GM12873 (cell line): ENCODE data around the gene RHOT1.

Experiments
- TF ChIP-seq, protein P1 (sequence below): IDR thresholded peaks from 2 replicates; pipeline ENCODE4 v1.5.1; 2012; ENCODE audit warnings: low read depth, mild to moderate bottlenecking, moderate library complexity, low read length, control low read depth; ENCODE audit not compliant: insufficient read depth; ENCODE audit errors: missing control alignments

The RHOT1 gene

DNA sequence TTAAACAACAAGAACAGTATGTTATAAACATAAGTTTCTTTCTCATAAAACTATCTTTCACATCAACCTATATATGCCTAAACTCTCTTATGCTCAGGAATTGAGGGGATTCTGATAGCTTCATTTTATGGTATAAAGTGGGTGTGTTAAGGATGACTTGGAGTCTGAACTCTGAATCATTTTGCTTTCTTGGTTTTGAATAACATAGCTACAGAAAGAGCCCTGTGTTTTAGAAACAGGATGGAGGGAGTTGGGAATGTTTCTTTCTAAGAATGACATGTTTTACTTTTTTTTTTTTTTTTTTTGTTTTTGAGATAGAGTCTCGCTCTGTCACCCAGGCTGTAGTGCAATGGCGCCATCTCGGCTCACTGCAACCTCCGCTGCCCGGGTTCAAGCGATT lies 50.1 kb downstream of the RHOT1 start:
- TF ChIP-seq, protein P1, sequence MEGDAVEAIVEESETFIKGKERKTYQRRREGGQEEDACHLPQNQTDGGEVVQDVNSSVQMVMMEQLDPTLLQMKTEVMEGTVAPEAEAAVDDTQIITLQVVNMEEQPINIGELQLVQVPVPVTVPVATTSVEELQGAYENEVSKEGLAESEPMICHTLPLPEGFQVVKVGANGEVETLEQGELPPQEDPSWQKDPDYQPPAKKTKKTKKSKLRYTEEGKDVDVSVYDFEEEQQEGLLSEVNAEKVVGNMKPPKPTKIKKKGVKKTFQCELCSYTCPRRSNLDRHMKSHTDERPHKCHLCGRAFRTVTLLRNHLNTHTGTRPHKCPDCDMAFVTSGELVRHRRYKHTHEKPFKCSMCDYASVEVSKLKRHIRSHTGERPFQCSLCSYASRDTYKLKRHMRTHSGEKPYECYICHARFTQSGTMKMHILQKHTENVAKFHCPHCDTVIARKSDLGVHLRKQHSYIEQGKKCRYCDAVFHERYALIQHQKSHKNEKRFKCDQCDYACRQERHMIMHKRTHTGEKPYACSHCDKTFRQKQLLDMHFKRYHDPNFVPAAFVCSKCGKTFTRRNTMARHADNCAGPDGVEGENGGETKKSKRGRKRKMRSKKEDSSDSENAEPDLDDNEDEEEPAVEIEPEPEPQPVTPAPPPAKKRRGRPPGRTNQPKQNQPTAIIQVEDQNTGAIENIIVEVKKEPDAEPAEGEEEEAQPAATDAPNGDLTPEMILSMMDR = no peak

DNA sequence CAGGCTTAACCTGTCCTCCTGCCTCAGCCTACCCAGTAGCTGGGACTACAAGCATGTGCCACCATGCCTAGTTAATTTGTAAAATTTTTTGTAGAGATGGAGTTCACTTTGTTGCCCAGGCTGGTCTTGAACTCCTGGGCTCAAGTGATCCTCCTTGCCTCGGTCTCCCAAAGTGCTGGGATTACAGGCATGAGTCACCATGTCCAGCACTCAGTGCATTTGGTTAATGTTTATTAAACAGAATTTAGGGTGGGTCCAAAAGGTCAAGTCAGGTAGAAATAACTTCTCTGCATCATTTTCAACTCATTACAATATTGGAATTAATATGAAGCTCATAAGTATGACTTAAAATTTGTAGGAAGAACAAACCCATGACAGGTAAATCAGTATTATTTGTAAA lies 55.7 kb downstream of the RHOT1 start:
- TF ChIP-seq, protein P1 = no peak

DNA sequence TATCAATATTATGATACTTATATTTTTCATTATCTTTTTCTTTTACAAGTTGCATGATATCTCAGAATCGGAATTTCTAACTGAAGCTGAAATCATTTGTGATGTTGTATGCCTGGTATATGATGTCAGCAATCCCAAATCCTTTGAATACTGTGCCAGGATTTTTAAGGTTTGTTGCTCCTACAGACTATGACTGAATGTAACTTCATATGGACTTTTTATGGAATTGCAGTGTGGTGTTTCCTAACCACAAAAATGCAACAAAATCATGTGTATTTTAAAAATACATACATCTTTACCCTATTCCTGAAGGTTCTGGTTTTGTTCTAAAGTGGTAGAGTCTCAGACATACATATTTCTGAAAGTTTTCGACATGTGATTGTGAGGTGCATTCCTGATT lies 64.6 kb downstream of the RHOT1 start:
- TF ChIP-seq, protein P1 = no peak

DNA sequence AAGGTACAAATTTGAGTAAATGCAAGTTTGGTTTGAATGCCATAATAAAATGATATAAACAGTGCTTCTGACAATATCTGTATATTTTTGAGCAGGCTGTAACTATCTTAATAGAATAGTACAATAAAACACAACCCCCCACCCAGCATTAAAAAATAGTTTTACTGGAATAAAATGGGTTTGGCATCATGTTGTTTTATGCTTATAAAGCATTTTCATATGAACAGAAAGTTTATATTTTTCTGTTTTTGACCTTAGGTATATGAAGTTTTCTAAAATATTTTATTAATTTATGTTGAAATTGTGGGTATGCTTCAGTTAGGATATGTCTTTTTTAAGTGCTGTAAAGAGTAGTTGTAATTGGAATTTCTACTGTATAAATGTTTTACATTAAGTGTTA lies 66.1 kb downstream of the RHOT1 start:
- TF ChIP-seq, protein P1 = no peak

DNA sequence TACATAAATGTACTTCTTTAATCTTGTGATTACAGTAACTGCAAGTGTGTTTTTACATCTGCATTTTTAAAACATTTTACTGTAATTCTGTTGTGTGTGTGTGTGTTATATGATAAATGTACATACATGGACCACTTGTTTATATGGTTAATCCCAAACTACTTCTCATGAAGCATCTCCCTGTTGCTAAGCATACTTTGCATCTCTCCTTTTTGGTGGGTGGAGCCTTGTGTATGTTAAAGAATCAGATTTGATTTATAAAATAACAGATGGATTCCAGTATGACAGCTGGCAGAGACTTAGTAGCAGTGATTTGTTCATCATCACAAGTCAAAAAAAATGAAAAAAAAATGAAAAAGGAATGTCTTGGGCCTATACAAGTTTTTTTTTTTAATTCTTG lies 67.3 kb downstream of the RHOT1 start:
- TF ChIP-seq, protein P1 = no peak

DNA sequence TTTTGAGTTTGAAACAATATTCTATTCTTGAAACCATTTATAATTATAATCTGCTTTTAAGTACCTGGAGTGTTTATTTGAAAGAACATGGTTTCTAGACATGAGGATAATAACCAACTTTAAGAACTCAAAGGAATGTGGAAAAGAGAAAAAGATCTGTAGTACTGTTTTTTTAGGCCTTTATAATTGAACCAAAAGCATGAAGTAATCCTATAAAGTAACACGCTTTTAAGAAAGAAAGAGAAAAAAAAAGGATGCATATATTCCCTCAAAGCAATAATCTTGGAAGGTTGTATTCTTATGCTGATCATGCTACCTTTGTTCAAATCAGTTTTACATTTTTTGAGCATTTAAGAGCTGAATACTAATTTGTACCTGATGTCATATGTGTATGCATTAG lies 69.4 kb downstream of the RHOT1 start:
- TF ChIP-seq, protein P1 = no peak

DNA sequence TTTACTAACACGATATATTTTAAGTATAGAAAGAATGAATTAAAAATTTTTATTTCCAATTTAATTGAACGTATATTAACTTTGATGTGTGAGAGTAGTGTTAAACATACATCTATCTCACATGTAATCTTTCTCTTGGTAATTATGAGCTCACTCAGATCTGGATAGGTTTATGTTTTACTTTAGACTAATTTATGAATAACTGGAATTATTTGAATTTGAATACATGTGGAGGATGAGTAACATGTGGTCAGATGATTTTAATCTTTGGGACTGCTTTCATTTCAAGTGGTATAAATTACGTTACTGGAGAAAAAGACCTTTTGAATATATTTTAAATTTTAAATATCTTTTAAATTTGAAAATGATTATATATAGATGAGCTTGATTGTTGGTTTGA lies 73.4 kb downstream of the RHOT1 start:
- TF ChIP-seq, protein P1 = no peak
